ENCODE measurements around the gene CHRNB2.
A peak's percentile ranks its signal among the peaks of the same experiment; 100 is the strongest.

The CHRNB2 gene

GRCh38 chr1:154581766-154582165 lies 14.2 kb downstream of the CHRNB2 start:
- H3K9me3 ChIP-seq = no peaks in the 10 kb centered on the region
- peaks cover 31% of the 10 kb centered on the region for H3K4me1 ChIP-seq
- H3K36me3 ChIP-seq = peaks cover 98% of the 10 kb centered on the region
- no peak for DNase-seq
- H3K27me3 ChIP-seq = no peaks in the 10 kb centered on the region
- H3K4me3 ChIP-seq (ENCODE audit: low read depth, low read length) = no peak overlapping the region
- TF ChIP-seq, protein P1, sequence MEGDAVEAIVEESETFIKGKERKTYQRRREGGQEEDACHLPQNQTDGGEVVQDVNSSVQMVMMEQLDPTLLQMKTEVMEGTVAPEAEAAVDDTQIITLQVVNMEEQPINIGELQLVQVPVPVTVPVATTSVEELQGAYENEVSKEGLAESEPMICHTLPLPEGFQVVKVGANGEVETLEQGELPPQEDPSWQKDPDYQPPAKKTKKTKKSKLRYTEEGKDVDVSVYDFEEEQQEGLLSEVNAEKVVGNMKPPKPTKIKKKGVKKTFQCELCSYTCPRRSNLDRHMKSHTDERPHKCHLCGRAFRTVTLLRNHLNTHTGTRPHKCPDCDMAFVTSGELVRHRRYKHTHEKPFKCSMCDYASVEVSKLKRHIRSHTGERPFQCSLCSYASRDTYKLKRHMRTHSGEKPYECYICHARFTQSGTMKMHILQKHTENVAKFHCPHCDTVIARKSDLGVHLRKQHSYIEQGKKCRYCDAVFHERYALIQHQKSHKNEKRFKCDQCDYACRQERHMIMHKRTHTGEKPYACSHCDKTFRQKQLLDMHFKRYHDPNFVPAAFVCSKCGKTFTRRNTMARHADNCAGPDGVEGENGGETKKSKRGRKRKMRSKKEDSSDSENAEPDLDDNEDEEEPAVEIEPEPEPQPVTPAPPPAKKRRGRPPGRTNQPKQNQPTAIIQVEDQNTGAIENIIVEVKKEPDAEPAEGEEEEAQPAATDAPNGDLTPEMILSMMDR (IDR thresholded peaks at IDR 0.05; ENCODE audit: low read depth, low read length) = no peak

GRCh38 chr1:154582885-154583284 lies 15.3 kb downstream of the CHRNB2 start:
- peaks cover 31% of the 10 kb centered on the region for H3K4me1 ChIP-seq
- H3K9me3 ChIP-seq = no peaks in the 10 kb centered on the region
- H3K36me3 ChIP-seq = peaks cover 98% of the 10 kb centered on the region
- TF ChIP-seq, protein P1 (IDR thresholded peaks at IDR 0.05; ENCODE audit: low read depth, low read length) = no peak
- no peaks in the 10 kb centered on the region for H3K27me3 ChIP-seq
- H3K4me3 ChIP-seq (ENCODE audit: low read depth, low read length) = no peak overlapping the region
- no peak for DNase-seq

GRCh38 chr1:154583773-154584172 lies 16.2 kb downstream of the CHRNB2 start:
- Histone ChIP-seq H3K9me3 (no peaks in the 10 kb centered on the region), H3K36me3 (peaks cover 99% of the 10 kb centered on the region), H3K4me3 (ENCODE audit: low read depth, low read length) (no peak overlapping the region), H3K4me1 (peaks cover 31% of the 10 kb centered on the region), H3K27me3 (no peaks in the 10 kb centered on the region)
- TF ChIP-seq, protein P1 (IDR thresholded peaks at IDR 0.05; ENCODE audit: low read depth, low read length) = no peak
- peak; percentile 76 for DNase-seq

GRCh38 chr1:154584267-154584994 lies 16.9 kb downstream of the CHRNB2 start:
- DNase-seq = no peak
- TF ChIP-seq, protein P1 (IDR thresholded peaks at IDR 0.05; ENCODE audit: low read depth, low read length) = peak; percentile 56
- H3K4me1 ChIP-seq = peaks cover 31% of the 10 kb centered on the region
- no peaks in the 10 kb centered on the region for H3K9me3 ChIP-seq
- no peaks in the 10 kb centered on the region for H3K27me3 ChIP-seq
- H3K4me3 ChIP-seq (ENCODE audit: low read depth, low read length) = no peak overlapping the region
- H3K36me3 ChIP-seq = peaks cover 100% of the 10 kb centered on the region

- H3K27me3 ChIP-seq = no peaks in the 10 kb centered on the region
- H3K36me3 ChIP-seq = peaks cover 100% of the 10 kb centered on the region
- TF ChIP-seq, protein P1 (IDR thresholded peaks at IDR 0.05; ENCODE audit: low read depth, low read length) = no peak
These were observed 18.7 kb downstream of the CHRNB2 start for GRCh38 chr1:154586231-154586630.

DNA sequence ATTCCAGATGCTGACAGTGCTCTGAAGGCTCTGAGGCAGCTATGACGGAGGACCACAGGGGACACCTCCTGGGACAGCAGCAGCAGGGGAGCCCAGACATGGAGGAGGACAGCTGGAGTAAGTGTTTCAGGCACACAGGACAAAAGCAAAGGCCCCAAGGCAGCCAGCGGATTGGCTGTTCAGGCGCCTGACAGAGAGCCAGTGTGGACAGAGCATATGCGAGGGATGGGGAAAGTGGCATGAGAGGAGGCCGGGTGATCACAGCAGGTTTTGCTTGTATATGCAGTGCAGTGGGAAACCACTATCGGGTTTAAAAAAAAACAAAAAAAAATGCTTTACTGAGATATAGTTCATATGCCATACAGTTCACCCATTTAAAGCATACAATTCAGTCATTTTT lies 19.1 kb downstream of the CHRNB2 start:
- H3K9me3 ChIP-seq = no peaks in the 10 kb centered on the region
- TF ChIP-seq, protein P1 (IDR thresholded peaks at IDR 0.05; ENCODE audit: low read depth, low read length) = no peak
- no peak overlapping the region for H3K4me3 ChIP-seq (ENCODE audit: low read depth, low read length)
- DNase-seq = no peak
- no peaks in the 10 kb centered on the region for H3K27me3 ChIP-seq
- H3K4me1 ChIP-seq = peaks cover 31% of the 10 kb centered on the region
- H3K36me3 ChIP-seq = peaks cover 100% of the 10 kb centered on the region

More at GRCh38 chr1:154586231-154586630, 18.7 kb downstream of the CHRNB2 start:
- H3K9me3 ChIP-seq = no peaks in the 10 kb centered on the region
- peaks cover 31% of the 10 kb centered on the region for H3K4me1 ChIP-seq
- no peak overlapping the region for H3K4me3 ChIP-seq (ENCODE audit: low read depth, low read length)
- DNase-seq = no peak

Data from BE2C (cell line).